Sigmoid colon (tissue), 7 donors: ENCODE measurements around the gene RAD9B. TPM values are rescaled to one million over a fixed set of nuclear protein-coding genes. Genes with fewer than 3 reads are reported as not detected.

Experiments used
- DNase-seq: peaks from one replicate; pipeline ENCODE4 v3.0.0-alpha.2; 2019
- H3K27ac ChIP-seq, 4 donors: fragments of 200-600 bp; sonication (generic); one replicate each; pipeline ENCODE4 v1.5.1; 2016 to 2019; ENCODE audit warnings: mild to moderate bottlenecking in 1 of 4
- H3K27me3 ChIP-seq, 3 donors: fragments of 200-600 bp; sonication (generic); one replicate each; pipeline ENCODE4 v1.5.1; 2019; ENCODE audit warnings: mild to moderate bottlenecking in 1 of 3
- H3K36me3 ChIP-seq, 4 donors: fragments of 200-600 bp; sonication (generic); one replicate each; pipeline ENCODE4 v1.5.1; 2016 to 2019
- H3K4me1 ChIP-seq, 4 donors: fragments of 200-600 bp; sonication (generic); one replicate each; pipeline ENCODE4 v1.5.1; 2017 to 2019
- H3K4me3 ChIP-seq, 4 donors: fragments of 200-600 bp; sonication (generic); one replicate each; pipeline ENCODE4 v1.5.1; 2017 to 2019; ENCODE audit warnings: mild to moderate bottlenecking in 2 of 4, moderate library complexity in 1 of 4
- H3K9me3 ChIP-seq, 4 donors: fragments of 200-600 bp in 3 of 4; sonication (generic) in 3 of 4; one replicate each; pipeline versions ENCODE4 v1.5.1 to v1.6.1; 2013 to 2019
- CTCF ChIP-seq, 4 experiments: fragments of 450-650 bp in 3 of 4; fragments of 200-600 bp in 1 of 4; IDR thresholded peaks; one replicate each; pipeline ENCODE4 v1.5.1; 2016 to 2019; ENCODE audit warnings: antibody characterized with exemption in 4 of 4, mild to moderate bottlenecking in 3 of 4, moderate library complexity in 2 of 4
- EP300 ChIP-seq, 4 donors: sonication (generic); formaldehyde crosslinking; IDR thresholded peaks; one replicate each; pipeline ENCODE4 v1.6.1; 2017; ENCODE audit warnings: antibody characterized with exemption in 4 of 4
- POLR2A ChIP-seq, 2 donors: fragments of 450-650 bp; IDR thresholded peaks; one replicate each; pipeline ENCODE4 v1.6.1; 2016; ENCODE audit warnings: antibody characterized with exemption in 2 of 2, mild to moderate bottlenecking in 2 of 2, moderate library complexity in 2 of 2
- POLR2AphosphoS5 ChIP-seq, 4 donors: sonication (generic); formaldehyde crosslinking; IDR thresholded peaks; one replicate each; pipeline ENCODE4 v1.6.1; 2017; ENCODE audit warnings: antibody characterized with exemption in 4 of 4
- WGBS, 2 donors: extraction: QIAGEN DNeasy Blood & Tissue Kit; methylation state at CpG; one replicate each; pipeline ENCODE4 v1.1.7; 2013; 5-methylcytosine and 5-hydroxymethylcytosine counted together
- intact Hi-C: fragments of 100-400 bp; cut with DNase I; formaldehyde crosslinking; loops from one replicate; pipeline ENCODE4 v1.15.1; 2023
- polyA plus RNA-seq, 3 donors: library from polyadenylated mRNA; stranded (reverse); fragments of 200-250 nt; gene quantifications; one replicate each; pipeline ENCODE4 v1.2.3, GENCODE V29; 2013
- total RNA-seq, 4 donors: library from RNA; depleted of rRNA; stranded (reverse); fragments of >200 nt; gene quantifications; one replicate each; pipeline ENCODE4 v1.1.0, GENCODE V29; 2016
- donor health status: healthy with polysubstance abuse.
- donor health status: Bipolar disorder and iron deficiency.
- donor health status: healthy.

Gene RAD9B
- total and polyA plus RNA-seq, 7 donors: 0.36 to 0.71 (median 0.51) TPM; not detected in 1

DNA sequence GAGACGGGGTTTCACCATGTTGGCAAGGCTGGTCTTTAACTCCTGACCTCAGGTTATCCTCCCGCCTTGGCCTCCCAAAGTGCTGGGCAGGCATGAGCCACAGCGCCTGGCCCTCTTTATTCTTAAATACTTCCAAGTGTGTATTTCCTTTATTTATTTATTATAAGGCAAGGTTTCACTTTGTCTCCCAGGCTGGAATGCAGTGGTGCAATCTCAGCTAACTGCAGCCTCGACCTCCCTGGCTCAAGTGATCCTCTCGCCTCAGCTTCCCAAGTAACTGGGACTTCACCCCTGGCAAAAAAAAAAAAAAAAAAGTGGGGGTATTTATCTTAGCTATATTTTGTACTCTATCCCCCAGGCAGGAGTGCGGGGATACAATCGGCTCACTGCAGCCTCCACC is 26.7 kb upstream of the RAD9B start:
- Histone ChIP-seq H3K36me3 (peaks cover 0 to 6% (median 0%) of the 10 kb centered on the region in 4 donors), H3K27ac (no peak overlapping the region), H3K27me3 (no peaks in the 10 kb centered on the region), H3K4me1 (no peaks in the 10 kb centered on the region), H3K4me3 (no peak overlapping the region), H3K9me3 (no peaks in the 10 kb centered on the region)
- intact Hi-C loops: no loop called here
- WGBS, 2 donors: 93 to 94% methylated on average over 7 of the region's 7 CpGs
- DNase-seq: no peak
- TF ChIP-seq CTCF (IDR thresholded peaks at IDR 0.05) (no peak), POLR2AphosphoS5 (IDR thresholded peaks at IDR 0.05) (no peak), POLR2A (IDR thresholded peaks at IDR 0.05) (no peak)

DNA sequence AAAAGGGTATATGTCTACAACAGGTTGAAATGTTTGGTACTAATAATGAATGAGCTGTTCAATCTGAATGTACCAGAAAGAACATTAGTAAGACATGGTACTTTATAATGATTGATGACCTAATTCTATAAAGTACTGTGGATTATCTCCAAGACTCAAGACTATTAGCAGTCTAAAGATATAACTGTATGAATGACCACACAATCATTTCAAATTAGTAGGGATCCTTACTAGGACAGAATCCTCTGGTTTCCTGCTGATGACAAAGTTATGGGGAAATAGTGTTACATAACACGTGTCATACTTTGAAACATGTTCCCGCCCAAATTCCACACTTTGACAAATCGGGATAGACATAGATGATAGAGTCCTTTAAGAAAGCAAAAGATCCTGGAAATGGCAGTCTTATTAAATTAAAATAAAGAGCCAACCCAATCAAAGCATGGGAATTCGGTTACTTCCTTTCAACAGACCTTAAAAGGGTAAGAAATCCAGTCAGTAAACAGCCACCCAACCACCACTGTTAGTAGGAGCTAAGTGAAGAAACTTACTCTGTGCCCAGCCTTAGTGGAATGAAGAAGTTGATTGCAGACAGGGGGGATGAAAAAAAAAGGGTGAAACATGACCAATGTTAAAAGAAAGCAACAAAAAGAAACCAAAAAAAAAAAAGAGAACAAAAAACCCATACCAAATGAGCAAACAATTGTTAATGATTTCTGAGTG is 3.0 kb upstream of the RAD9B start:
- H3K27me3 ChIP-seq: no peaks in the 10 kb centered on the region
- no peak for DNase-seq
- peak overlapping the region in 3 of 4 donors; percentile 19 to 52 (median 45) for H3K27ac ChIP-seq
- peaks cover 0 to 43% (median 27%) of the 10 kb centered on the region in 4 donors for H3K4me1 ChIP-seq
- H3K4me3 ChIP-seq: no peak overlapping the region
- TF ChIP-seq POLR2A (IDR thresholded peaks at IDR 0.05) (no peak), POLR2AphosphoS5 (IDR thresholded peaks at IDR 0.05) (no peak), CTCF (IDR thresholded peaks at IDR 0.05) (no peak)
- 62 to 71% methylated on average over 4 of the region's 4 CpGs for WGBS, 2 donors
- no peaks in the 10 kb centered on the region for H3K9me3 ChIP-seq
- intact Hi-C loops: no loop called here
- peaks cover 14 to 24% (median 16%) of the 10 kb centered on the region in 4 donors for H3K36me3 ChIP-seq

DNA sequence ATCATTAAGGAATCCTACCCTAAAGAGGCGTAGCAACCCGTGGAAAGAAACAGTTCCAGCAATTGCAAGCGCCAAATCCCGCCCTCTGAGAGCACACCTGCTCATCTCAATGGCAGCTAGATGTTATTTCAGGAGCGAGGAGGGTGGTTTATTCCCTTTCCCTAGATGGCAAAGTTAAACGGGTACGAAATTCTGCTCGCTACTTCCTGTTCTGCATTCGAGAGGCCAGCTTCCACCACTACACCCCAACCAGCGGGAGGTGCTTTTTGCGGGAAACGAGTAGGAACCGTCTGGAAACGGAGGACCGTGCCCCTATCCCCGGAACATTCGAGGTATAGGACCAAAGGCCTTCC is 756 bp upstream of the RAD9B start:
- no peak for DNase-seq

GRCh38 chr12:110503432-110503831 is 1.3 kb downstream of the RAD9B start:
- no peak for DNase-seq
- no peaks in the 10 kb centered on the region for H3K9me3 ChIP-seq
- WGBS, 2 donors: 76 to 91% methylated on average over 1 of the region's 1 CpG
- peaks cover 0 to 35% (median 22%) of the 10 kb centered on the region in 4 donors for H3K4me1 ChIP-seq
- H3K27ac ChIP-seq: no peak overlapping the region
- no peak overlapping the region for H3K4me3 ChIP-seq
- no peaks in the 10 kb centered on the region for H3K36me3 ChIP-seq
- TF ChIP-seq EP300 (IDR thresholded peaks at IDR 0.05) (no peak), POLR2A (IDR thresholded peaks at IDR 0.05) (no peak), POLR2AphosphoS5 (IDR thresholded peaks at IDR 0.05) (no peak), CTCF (IDR thresholded peaks at IDR 0.05) (no peak)
- intact Hi-C loops: loop anchor here (5.0 to 10.0 kb wide), 3 partner anchors 51 to 381 kb away; partner anchors contain the start of genes ARPC3 and PPTC7
- no peaks in the 10 kb centered on the region for H3K27me3 ChIP-seq

More for the DNA sequence above, 756 bp upstream of the RAD9B start:
- intact Hi-C loops: loop anchor here (1.0 to 10.0 kb wide), 4 partner anchors 33 to 383 kb away; partner anchors contain the start of genes ARPC3, FAM216A, GPN3 and PPTC7
- 0% methylated on average over 17 of the region's 17 CpGs for WGBS, 2 donors
- Histone ChIP-seq H3K9me3 (no peaks in the 10 kb centered on the region), H3K27me3 (no peaks in the 10 kb centered on the region), H3K4me1 (peaks cover 0 to 43% (median 27%) of the 10 kb centered on the region in 4 donors), H3K36me3 (peaks cover 0 to 2% (median 0%) of the 10 kb centered on the region in 4 donors), H3K4me3 (peak overlapping the region; percentile 88 to 99 (median 98)), H3K27ac (peak overlapping the region; percentile 92 to 96 (median 96))
- TF ChIP-seq POLR2AphosphoS5 (IDR thresholded peaks at IDR 0.05) (no peak), CTCF (IDR thresholded peaks at IDR 0.05) (no peak), POLR2A (IDR thresholded peaks at IDR 0.05) (no peak), EP300 (IDR thresholded peaks at IDR 0.05) (no peak)
